ENCODE measurements around the gene HTR1B.

Gene HTR1B

GRCh38 chr6:77455271-77455670 is 8.0 kb downstream of the HTR1B start:
- DNase-seq (ENCODE audit: low spot score): no peak

GRCh38 chr6:77454386-77454785 is 8.9 kb downstream of the HTR1B start:
- no peak for DNase-seq (ENCODE audit: low spot score)

GRCh38 chr6:77451466-77451865 is 11.8 kb downstream of the HTR1B start:
- no peak for DNase-seq (ENCODE audit: low spot score)

GRCh38 chr6:77450924-77451323 is 12.4 kb downstream of the HTR1B start:
- no peak for DNase-seq (ENCODE audit: low spot score)

- no peak for DNase-seq (ENCODE audit: low spot score)
Measured at GRCh38 chr6:77448546-77448945, 14.7 kb downstream of the HTR1B start.

GRCh38 chr6:77447254-77447653 is 16.0 kb downstream of the HTR1B start:
- DNase-seq (ENCODE audit: low spot score): no peak

GRCh38 chr6:77446249-77446648 is 17.0 kb downstream of the HTR1B start:
- DNase-seq (ENCODE audit: low spot score): no peak

GRCh38 chr6:77445214-77445613 is 18.1 kb downstream of the HTR1B start:
- no peak for DNase-seq (ENCODE audit: low spot score)

GRCh38 chr6:77440206-77440976 is 22.9 kb downstream of the HTR1B start:
- no peak for DNase-seq (ENCODE audit: low spot score)

GRCh38 chr6:77433888-77434287 is 29.4 kb downstream of the HTR1B start:
- no peak for DNase-seq (ENCODE audit: low spot score)

GRCh38 chr6:77430504-77430903 is 32.8 kb downstream of the HTR1B start:
- no peak for DNase-seq (ENCODE audit: low spot score)

- DNase-seq (ENCODE audit: low spot score): no peak
Measured at GRCh38 chr6:77425671-77426070, 37.6 kb downstream of the HTR1B start.

- no peak for DNase-seq (ENCODE audit: low spot score)
Measured at GRCh38 chr6:77425216-77425615, 38.1 kb downstream of the HTR1B start.

GRCh38 chr6:77424761-77425160 is 38.5 kb downstream of the HTR1B start:
- DNase-seq (ENCODE audit: low spot score): no peak

- DNase-seq (ENCODE audit: low spot score): no peak
Measured at GRCh38 chr6:77416839-77417238, 46.5 kb downstream of the HTR1B start.

- no peak for DNase-seq (ENCODE audit: low spot score)
Measured at GRCh38 chr6:77415706-77416105, 47.6 kb downstream of the HTR1B start.
